ENCODE results near the gene P2RY11.

Gene P2RY11

GRCh38 chr19:10145031-10145430 is 33.5 kb downstream of the P2RY11 start:
- H3F3A ChIP-seq (ENCODE audit: low read depth): no peaks in the 10 kb centered on the region
- no peak overlapping the region for H2AFZ ChIP-seq (ENCODE audit: low read length)
- no peaks in the 10 kb centered on the region for H3K9me3 ChIP-seq (ENCODE audit: insufficient read depth, low read depth, low read length)
- H3K79me2 ChIP-seq (ENCODE audit: insufficient read depth, low read length): no peaks in the 10 kb centered on the region
- H3K4me3 ChIP-seq (ENCODE audit: low read length, poor library complexity, severe bottlenecking): no peak overlapping the region
- H3K9ac ChIP-seq (ENCODE audit: low read depth, low read length, poor library complexity, severe bottlenecking): no peak overlapping the region
- no peak overlapping the region for H3K4me2 ChIP-seq (ENCODE audit: low read depth, low read length, poor library complexity, severe bottlenecking)
- no peak for TF ChIP-seq CTCF (conservative IDR thresholded peaks at IDR 0.05; ENCODE audit: low read length)
- no peak for TF ChIP-seq EZH2phosphoT487 (IDR thresholded peaks at IDR 0.05; ENCODE audit: borderline replicate concordance)
- H3K27me3 ChIP-seq (ENCODE audit: insufficient read depth, low read length, poor library complexity, severe bottlenecking): no peaks in the 10 kb centered on the region
- H3K36me3 ChIP-seq (ENCODE audit: insufficient read depth, low read length): peaks cover 93% of the 10 kb centered on the region
- no peaks in the 10 kb centered on the region for H3K4me1 ChIP-seq (ENCODE audit: insufficient read depth, low read length, poor library complexity, severe bottlenecking)
- no peaks in the 10 kb centered on the region for H3K9me2 ChIP-seq (replicated peaks; ENCODE audit: low read depth, low read length)
- peaks cover 4% of the 10 kb centered on the region for H4K20me1 ChIP-seq (ENCODE audit: insufficient read depth, low read length, poor library complexity, severe bottlenecking)

GRCh38 chr19:10146142-10146541 is 34.6 kb downstream of the P2RY11 start:
- Histone ChIP-seq H3K9ac (ENCODE audit: low read depth, low read length, poor library complexity, severe bottlenecking) (no peak overlapping the region), H3K4me1 (ENCODE audit: insufficient read depth, low read length, poor library complexity, severe bottlenecking) (no peaks in the 10 kb centered on the region), H3K9me3 (ENCODE audit: insufficient read depth, low read depth, low read length) (no peaks in the 10 kb centered on the region), H3F3A (ENCODE audit: low read depth) (no peaks in the 10 kb centered on the region), H3K9me2 (replicated peaks; ENCODE audit: low read depth, low read length) (no peaks in the 10 kb centered on the region), H3K4me3 (ENCODE audit: low read length, poor library complexity, severe bottlenecking) (no peak overlapping the region), H3K79me2 (ENCODE audit: insufficient read depth, low read length) (no peaks in the 10 kb centered on the region), H3K27me3 (ENCODE audit: insufficient read depth, low read length, poor library complexity, severe bottlenecking) (no peaks in the 10 kb centered on the region), H3K4me2 (ENCODE audit: low read depth, low read length, poor library complexity, severe bottlenecking) (no peak overlapping the region), H2AFZ (ENCODE audit: low read length) (no peak overlapping the region), H4K20me1 (ENCODE audit: insufficient read depth, low read length, poor library complexity, severe bottlenecking) (peaks cover 4% of the 10 kb centered on the region), H3K36me3 (ENCODE audit: insufficient read depth, low read length) (peaks cover 94% of the 10 kb centered on the region)
- TF ChIP-seq EZH2phosphoT487 (IDR thresholded peaks at IDR 0.05; ENCODE audit: borderline replicate concordance) (no peak), CTCF (conservative IDR thresholded peaks at IDR 0.05; ENCODE audit: low read length) (no peak)

GRCh38 chr19:10149427-10149826 is 37.9 kb downstream of the P2RY11 start:
- H2AFZ ChIP-seq (ENCODE audit: low read length): no peak overlapping the region
- TF ChIP-seq EZH2phosphoT487 (IDR thresholded peaks at IDR 0.05; ENCODE audit: borderline replicate concordance): no peak
- no peak for TF ChIP-seq CTCF (conservative IDR thresholded peaks at IDR 0.05; ENCODE audit: low read length)
- no peaks in the 10 kb centered on the region for H3K4me1 ChIP-seq (ENCODE audit: insufficient read depth, low read length, poor library complexity, severe bottlenecking)
- peaks cover 6% of the 10 kb centered on the region for H4K20me1 ChIP-seq (ENCODE audit: insufficient read depth, low read length, poor library complexity, severe bottlenecking)
- no peaks in the 10 kb centered on the region for H3K9me3 ChIP-seq (ENCODE audit: insufficient read depth, low read depth, low read length)
- H3K79me2 ChIP-seq (ENCODE audit: insufficient read depth, low read length): no peaks in the 10 kb centered on the region
- no peak overlapping the region for H3K9ac ChIP-seq (ENCODE audit: low read depth, low read length, poor library complexity, severe bottlenecking)
- no peaks in the 10 kb centered on the region for H3F3A ChIP-seq (ENCODE audit: low read depth)
- H3K4me2 ChIP-seq (ENCODE audit: low read depth, low read length, poor library complexity, severe bottlenecking): no peak overlapping the region
- H3K4me3 ChIP-seq (ENCODE audit: low read length, poor library complexity, severe bottlenecking): no peak overlapping the region
- H3K27me3 ChIP-seq (ENCODE audit: insufficient read depth, low read length, poor library complexity, severe bottlenecking): no peaks in the 10 kb centered on the region
- H3K36me3 ChIP-seq (ENCODE audit: insufficient read depth, low read length): peaks cover 90% of the 10 kb centered on the region
- no peaks in the 10 kb centered on the region for H3K9me2 ChIP-seq (replicated peaks; ENCODE audit: low read depth, low read length)

Measured in Loucy (cell line).